ENCODE data around the gene SLC4A7.

The SLC4A7 gene

DNA sequence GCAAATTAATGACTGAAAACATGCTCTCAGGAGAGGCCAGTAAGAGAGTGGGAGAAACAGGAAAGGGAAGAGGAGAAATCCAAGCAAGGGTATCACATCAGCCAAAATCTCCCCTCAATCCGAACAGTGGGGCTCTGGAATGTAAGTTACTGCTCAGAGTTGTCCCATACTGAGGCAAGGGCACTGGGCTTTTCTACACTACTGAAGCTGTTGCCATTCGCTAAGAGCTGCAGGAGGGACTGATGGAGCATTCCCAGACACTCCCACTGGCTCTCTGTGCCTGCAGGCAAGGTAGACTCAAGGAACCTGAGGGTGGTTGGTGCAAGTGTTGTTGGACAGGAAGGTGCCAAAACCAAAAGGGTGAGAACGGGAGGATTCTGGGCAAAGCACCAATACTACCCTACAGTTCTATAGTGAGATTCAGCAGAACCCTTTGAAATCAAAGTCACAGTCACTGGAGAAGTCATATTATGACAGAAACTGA is 161.1 kb downstream of the SLC4A7 start:
- H3K4me3 ChIP-seq (ENCODE audit: low read length, poor library complexity, severe bottlenecking) = no peak overlapping the region
- no peaks in the 10 kb centered on the region for H3K9me2 ChIP-seq (replicated peaks; ENCODE audit: low read depth, low read length)
- no peak overlapping the region for H3K9ac ChIP-seq (ENCODE audit: low read depth, low read length, poor library complexity, severe bottlenecking)
- no peaks in the 10 kb centered on the region for H4K20me1 ChIP-seq (ENCODE audit: insufficient read depth, low read length, poor library complexity, severe bottlenecking)
- no peaks in the 10 kb centered on the region for H3K9me3 ChIP-seq (ENCODE audit: insufficient read depth, low read depth, low read length)
- TF ChIP-seq CTCF (conservative IDR thresholded peaks at IDR 0.05; ENCODE audit: low read length) (no peak), EZH2phosphoT487 (IDR thresholded peaks at IDR 0.05; ENCODE audit: borderline replicate concordance) (no peak)
- no peaks in the 10 kb centered on the region for H3K79me2 ChIP-seq (ENCODE audit: insufficient read depth, low read length)
- no peak overlapping the region for H3K4me2 ChIP-seq (ENCODE audit: low read depth, low read length, poor library complexity, severe bottlenecking)
- H2AFZ ChIP-seq (ENCODE audit: low read length) = no peak overlapping the region
- H3K27me3 ChIP-seq (ENCODE audit: insufficient read depth, low read length, poor library complexity, severe bottlenecking) = no peaks in the 10 kb centered on the region
- H3F3A ChIP-seq (ENCODE audit: low read depth) = no peaks in the 10 kb centered on the region
- H3K36me3 ChIP-seq (ENCODE audit: insufficient read depth, low read length) = no peaks in the 10 kb centered on the region
- no peaks in the 10 kb centered on the region for H3K4me1 ChIP-seq (ENCODE audit: insufficient read depth, low read length, poor library complexity, severe bottlenecking)

Measured in Loucy (cell line).